ENCODE results near the gene SYT6. TPM values are rescaled to one million over a fixed set of nuclear protein-coding genes. Genes with fewer than 3 reads are reported as not detected.

Gene SYT6
- total RNA-seq, 4 donors from 2014 or later: 0.14 to 0.64 TPM; not detected in 2

DNA sequence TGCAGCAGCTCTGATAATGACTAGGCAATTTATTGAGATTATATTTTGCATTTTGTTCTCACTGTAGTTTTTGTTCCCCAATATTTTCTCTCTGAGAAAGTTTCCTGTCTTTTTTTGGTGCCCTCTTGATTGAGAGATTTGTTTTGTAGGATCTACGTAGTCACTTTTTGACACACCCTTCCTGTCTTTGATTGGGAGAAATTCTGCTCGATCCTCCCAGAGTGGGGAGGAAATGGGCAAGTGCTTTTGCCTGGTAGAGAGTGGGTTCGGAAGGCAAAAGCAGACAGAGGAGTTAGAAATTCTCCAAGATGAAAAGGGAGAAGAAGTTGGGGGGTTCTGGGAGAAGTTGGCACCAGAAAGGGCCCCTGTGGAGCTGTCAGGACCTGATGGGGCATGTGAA lies 42.1 kb upstream of the SYT6 start:
- Histone ChIP-seq H3K4me1 (no peaks in the 10 kb centered on the region), H3K27ac (no peak overlapping the region), H3K4me3 (no peak overlapping the region), H3K27me3 (peaks cover 17% of the 10 kb centered on the region), H3K9me3 (no peaks in the 10 kb centered on the region), H3K36me3 (no peaks in the 10 kb centered on the region)
- in situ Hi-C loops (cut with MboI; ENCODE audit: low pct_ligation_motif_present in 1 of 4, low pct_unique_long_range_greater_than_20kb in 1 of 4, low sequenced_read_pairs in 3 of 4) (no loop called here), intact Hi-C loops (cut with DNase I; ENCODE audit: low total_unique reads) (loop anchor here (5.0 kb wide), 1 partner anchor 1289 kb away; no protein-coding TSS in a partner anchor)
- TF ChIP-seq CTCF (IDR thresholded peaks at IDR 0.05) (no peak), POLR2AphosphoS5 (IDR thresholded peaks at IDR 0.05) (no peak), EP300 (IDR thresholded peaks at IDR 0.05; ENCODE audit: low read depth) (no peak), POLR2A (IDR thresholded peaks at IDR 0.05) (no peak)
- DNase-seq: no peak
- 61% methylated on average over 3 of the region's 3 CpGs; no CpG with 5 or more reads in 1 of the 2 donors for WGBS, 2 donors (ENCODE audit: low coverage in 1 of 2)

GRCh38 chr1:114192328-114192727 lies 38.7 kb upstream of the SYT6 start:
- Histone ChIP-seq H3K27me3 (peaks cover 15% of the 10 kb centered on the region), H3K9me3 (no peaks in the 10 kb centered on the region), H3K27ac (no peak overlapping the region), H3K4me3 (no peak overlapping the region), H3K36me3 (no peaks in the 10 kb centered on the region), H3K4me1 (no peaks in the 10 kb centered on the region)
- intact Hi-C loops (cut with DNase I; ENCODE audit: low total_unique reads) (no loop called here), in situ Hi-C loops (cut with MboI; ENCODE audit: low pct_ligation_motif_present in 1 of 4, low pct_unique_long_range_greater_than_20kb in 1 of 4, low sequenced_read_pairs in 3 of 4) (no loop called here)
- no peak for TF ChIP-seq CTCF (IDR thresholded peaks at IDR 0.05)
- TF ChIP-seq POLR2A (IDR thresholded peaks at IDR 0.05): no peak
- TF ChIP-seq EP300 (IDR thresholded peaks at IDR 0.05; ENCODE audit: low read depth): no peak
- no peak for TF ChIP-seq POLR2AphosphoS5 (IDR thresholded peaks at IDR 0.05)
- no peak for DNase-seq
- 70% methylated on average over 5 of the region's 5 CpGs; no CpG with 5 or more reads in 1 of the 2 donors for WGBS, 2 donors (ENCODE audit: low coverage in 1 of 2)

DNA sequence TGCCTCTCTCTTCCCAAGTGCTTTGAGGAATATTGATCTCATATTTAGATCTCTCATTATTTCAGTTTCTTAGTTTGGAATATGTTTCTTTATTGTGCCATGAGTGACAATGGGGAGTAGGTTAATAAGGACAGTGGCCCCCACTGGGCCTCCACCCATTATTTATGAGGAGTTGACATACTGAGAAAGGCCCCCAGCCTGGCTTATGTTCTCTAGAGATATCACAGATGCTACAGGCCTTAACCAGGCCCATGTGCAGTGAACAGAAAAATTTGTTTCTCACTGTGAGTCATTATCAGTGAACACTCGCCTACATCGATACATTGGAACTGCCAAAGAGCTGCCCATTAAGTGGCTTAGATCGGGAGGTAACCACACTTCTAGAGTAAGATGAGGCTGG lies 35.7 kb upstream of the SYT6 start:
- DNase-seq: no peak
- in situ Hi-C loops (cut with MboI; ENCODE audit: low pct_ligation_motif_present in 1 of 4, low pct_unique_long_range_greater_than_20kb in 1 of 4, low sequenced_read_pairs in 3 of 4): no loop called here
- Histone ChIP-seq H3K27me3 (no peaks in the 10 kb centered on the region), H3K36me3 (no peaks in the 10 kb centered on the region), H3K27ac (no peak overlapping the region), H3K4me3 (no peak overlapping the region), H3K9me3 (no peaks in the 10 kb centered on the region), H3K4me1 (no peaks in the 10 kb centered on the region)
- intact Hi-C loops (cut with DNase I; ENCODE audit: low total_unique reads): no loop called here
- 87 to 90% methylated on average over 3 of the region's 3 CpGs for WGBS, 2 donors (ENCODE audit: low coverage in 1 of 2)
- TF ChIP-seq CTCF (IDR thresholded peaks at IDR 0.05) (no peak), EP300 (IDR thresholded peaks at IDR 0.05; ENCODE audit: low read depth) (no peak), POLR2AphosphoS5 (IDR thresholded peaks at IDR 0.05) (no peak), POLR2A (IDR thresholded peaks at IDR 0.05) (no peak)

DNA sequence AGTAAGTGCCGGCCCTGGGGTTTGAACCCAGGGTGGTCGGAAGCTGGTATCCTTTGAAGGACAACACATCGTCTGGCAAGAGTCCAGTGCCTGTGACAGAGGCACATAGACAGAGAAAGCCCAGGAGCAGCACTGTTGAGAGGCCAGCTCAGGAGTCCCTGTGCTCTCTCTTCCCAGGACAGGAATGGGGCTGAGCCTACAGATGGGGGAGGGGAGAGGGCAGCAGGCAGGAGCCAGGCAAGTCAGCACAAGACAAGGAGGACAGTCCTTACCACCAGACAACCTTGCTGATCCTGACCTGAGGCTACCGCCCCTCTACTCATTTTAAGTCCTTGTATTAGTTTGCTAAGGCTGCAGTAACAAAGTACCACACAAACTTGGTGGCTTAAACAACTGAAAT lies 27.7 kb upstream of the SYT6 start:
- Histone ChIP-seq H3K4me1 (no peaks in the 10 kb centered on the region), H3K27me3 (no peaks in the 10 kb centered on the region), H3K4me3 (no peak overlapping the region), H3K36me3 (no peaks in the 10 kb centered on the region), H3K9me3 (no peaks in the 10 kb centered on the region), H3K27ac (no peak overlapping the region)
- TF ChIP-seq POLR2AphosphoS5 (IDR thresholded peaks at IDR 0.05) (no peak), EP300 (IDR thresholded peaks at IDR 0.05; ENCODE audit: low read depth) (no peak), CTCF (IDR thresholded peaks at IDR 0.05) (no peak), POLR2A (IDR thresholded peaks at IDR 0.05) (no peak)
- intact Hi-C loops (cut with DNase I; ENCODE audit: low total_unique reads): no loop called here
- DNase-seq: no peak
- in situ Hi-C loops (cut with MboI; ENCODE audit: low pct_ligation_motif_present in 1 of 4, low pct_unique_long_range_greater_than_20kb in 1 of 4, low sequenced_read_pairs in 3 of 4): no loop called here
- WGBS, 2 donors (ENCODE audit: low coverage in 1 of 2): 72 to 100% methylated on average over 2 to 4 of the region's 4 CpGs
